Limb (tissue), 2 donors: ENCODE measurements around the gene DLD.
"Not testable (repeated sequence)": the region's sequence is repeated elsewhere in the genome, so short reads cannot be mapped to it uniquely, and the experiment has no call there.

Source experiments
- DNase-seq, 2 donors: peaks; one replicate each; pipeline ENCODE4 v3.0.0-alpha.2; 2016; ENCODE audit errors: extremely low spot score in 2 of 2

The DLD gene, protein sequence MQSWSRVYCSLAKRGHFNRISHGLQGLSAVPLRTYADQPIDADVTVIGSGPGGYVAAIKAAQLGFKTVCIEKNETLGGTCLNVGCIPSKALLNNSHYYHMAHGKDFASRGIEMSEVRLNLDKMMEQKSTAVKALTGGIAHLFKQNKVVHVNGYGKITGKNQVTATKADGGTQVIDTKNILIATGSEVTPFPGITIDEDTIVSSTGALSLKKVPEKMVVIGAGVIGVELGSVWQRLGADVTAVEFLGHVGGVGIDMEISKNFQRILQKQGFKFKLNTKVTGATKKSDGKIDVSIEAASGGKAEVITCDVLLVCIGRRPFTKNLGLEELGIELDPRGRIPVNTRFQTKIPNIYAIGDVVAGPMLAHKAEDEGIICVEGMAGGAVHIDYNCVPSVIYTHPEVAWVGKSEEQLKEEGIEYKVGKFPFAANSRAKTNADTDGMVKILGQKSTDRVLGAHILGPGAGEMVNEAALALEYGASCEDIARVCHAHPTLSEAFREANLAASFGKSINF

DNA sequence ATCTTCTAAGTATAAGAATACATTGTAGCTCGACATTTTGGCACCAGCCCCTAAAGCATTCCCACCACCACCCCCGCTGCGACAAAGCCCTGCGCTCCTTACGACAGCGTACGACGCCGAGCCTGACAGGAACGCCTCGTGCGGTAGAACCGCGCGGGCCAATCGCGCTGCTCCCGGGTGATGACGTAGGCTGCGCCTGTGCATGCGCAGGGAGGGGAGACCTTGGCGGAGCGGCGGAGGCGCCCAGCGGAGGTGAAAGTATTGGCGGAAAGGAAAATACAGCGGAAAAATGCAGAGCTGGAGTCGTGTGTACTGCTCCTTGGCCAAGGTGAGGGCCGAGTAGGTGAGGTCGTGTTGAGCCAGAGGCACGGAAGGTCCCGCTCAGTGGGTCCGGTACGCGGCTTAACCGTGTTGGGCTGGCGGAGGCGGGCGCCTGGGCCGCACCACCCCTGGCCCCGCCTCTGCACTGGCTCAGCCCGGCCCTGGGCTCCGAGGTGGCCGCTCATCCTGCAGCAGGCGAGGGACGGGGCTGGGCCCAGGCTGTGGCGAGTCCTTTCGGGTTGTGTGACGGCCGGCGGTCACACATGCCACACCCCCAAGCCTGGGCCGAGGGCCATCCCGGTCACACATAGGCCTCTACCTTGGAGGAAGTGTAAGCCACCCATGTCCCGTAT, at the start of gene DLD:
Gene DLD (plus strand): TSS at position 222 of the 674 bp plus-strand sequence. CDS start 68 bp downstream, at position 290.
- peak; percentile 94 to 95 for DNase-seq

DNA sequence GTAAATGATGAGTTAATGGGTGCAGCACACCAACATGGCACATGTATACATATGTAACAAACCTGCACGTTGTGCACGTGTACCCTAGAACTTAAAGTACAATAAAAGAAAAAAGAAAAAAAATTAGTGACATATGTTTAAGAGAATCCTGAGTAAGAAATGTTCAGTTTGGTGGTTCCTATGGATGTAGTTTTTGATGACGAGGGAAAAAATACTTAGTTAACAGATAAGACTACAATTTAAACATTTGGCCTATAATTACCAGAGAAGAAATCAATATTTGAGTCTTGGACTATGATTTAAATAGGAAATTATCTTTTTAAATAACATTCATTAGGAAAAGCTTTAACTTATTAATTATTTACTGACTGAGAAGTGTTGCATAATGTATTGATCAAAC, 48.8 kb upstream of the DLD start:
- no peak for DNase-seq

DNA sequence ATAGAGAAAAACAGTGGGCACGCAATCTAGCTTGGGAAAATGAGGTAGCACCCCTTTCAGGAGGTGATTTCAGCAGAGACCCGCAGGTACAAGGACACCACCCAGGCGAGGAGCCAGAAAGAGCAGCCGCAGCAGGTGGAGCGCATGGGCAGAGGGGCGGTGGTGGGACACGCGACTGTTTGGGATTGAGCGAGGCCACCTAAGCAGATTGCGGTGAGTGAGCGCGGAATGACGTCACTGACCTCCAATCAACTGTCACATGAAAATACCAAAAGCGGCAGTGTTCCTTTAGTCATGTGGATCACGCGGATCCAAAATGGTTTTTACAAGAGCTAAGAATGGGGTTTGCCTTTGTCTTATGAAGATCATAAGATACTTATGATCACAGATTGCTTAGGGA, 47.8 kb upstream of the DLD start:
- DNase-seq = no peak

DNA sequence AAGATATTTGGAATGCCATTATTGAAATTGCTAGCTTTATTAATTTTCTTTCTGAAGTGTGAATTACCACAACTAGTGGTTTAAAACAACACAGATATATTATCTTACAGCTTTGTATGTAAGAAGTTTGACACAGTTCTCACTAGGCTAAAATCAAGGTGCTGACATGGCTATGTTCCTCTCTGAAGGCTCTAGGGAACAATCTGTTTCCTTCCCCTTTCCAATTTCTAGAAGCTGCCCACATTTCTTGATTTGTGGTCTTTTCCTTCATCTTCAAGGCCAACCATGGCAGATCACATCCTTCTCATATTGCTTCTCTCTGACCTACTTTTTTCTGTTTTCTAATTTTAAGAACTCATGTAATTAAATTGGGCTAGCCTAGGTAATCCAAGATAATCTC, 44.7 kb upstream of the DLD start:
- no peak for DNase-seq

DNA sequence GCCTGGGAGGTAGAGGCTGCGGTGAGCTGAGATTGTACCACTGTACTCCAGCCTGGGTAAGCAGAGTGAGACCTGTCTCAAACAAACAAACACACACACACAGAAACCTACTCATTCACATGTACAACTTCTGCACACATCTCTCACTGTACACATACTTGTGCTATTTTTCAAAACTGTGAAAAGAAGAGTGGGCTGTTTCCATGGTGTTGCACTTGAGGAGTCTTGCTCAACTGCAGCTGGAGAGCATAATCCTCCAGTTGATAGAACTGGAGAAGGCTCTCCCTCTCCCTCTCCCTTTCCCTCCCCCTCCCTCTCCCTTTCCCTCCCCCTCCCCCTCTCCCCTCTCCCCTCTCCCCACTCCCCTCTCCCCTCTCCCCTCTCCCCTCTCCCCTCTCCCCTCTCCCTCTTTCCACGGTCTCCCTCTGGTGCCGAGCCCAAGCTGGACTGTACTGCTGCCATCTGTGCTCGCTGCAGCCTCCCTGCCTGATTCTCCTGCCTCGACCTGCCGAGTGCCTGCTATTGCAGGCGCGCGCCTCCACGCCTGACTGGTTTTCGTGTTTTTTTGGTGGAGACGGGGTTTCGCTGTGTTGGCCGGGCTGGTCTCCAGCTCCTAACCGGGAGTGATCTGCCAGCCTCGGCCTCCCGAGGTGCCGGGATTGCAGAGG, 43.7 kb upstream of the DLD start:
- DNase-seq = no peak

DNA sequence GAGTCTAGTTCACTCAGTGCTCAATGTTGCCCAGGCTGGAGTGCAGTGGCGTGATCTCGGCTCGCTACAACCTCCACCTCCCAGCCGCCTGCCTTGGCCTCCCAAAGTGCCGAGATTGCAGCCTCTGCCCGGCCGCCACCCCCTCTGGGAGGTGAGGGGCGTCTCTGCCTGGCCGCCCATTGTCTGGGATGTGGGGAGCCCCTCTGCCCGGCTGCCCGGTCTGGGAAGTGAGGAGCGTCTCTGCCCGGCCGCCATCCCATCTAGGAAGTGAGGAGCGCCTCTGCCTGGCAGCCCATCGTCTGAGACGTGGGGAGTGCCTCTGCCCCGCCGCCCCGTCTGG, 43.2 kb upstream of the DLD start:
- DNase-seq = not testable (repeated sequence)

DNA sequence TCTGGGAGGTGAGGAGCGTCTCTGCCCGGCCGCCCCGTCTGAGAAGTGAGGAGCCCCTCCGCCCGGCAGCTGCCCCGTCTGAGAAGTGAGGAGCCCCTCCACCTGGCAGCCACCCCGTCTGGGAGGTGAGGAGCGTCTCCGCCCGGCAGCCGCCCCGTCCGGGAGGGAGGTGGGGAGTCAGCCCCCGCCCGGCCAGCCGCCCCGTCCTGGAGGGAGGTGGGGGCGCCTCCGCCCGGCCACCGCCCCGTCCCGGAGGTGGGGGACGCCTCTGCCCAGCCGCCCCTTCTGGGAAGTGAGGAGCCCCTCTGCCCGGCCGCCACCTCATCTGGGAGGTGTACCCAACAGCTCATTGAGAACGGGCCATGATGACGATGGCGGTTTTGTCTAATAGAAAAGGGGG, 42.8 kb upstream of the DLD start:
- not testable (repeated sequence) for DNase-seq

DNA sequence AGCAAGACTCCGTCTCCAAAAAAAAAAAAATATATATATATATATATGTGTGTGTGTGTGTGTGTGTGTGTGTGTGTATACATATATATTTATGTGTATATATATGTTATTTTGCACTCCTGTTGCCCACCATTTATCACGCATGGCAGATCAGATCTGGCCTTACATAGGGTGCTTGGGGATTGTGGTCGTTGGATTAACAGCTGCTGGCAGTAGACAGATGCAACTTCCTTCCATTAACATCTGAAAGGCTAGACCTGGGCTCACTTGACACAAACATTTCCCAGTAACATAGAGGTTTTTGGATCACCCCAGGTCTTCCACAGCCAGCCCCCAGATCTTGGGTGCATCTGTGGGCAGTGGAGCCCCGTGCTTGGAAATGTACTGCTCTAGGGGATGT, 40.8 kb upstream of the DLD start:
- DNase-seq = no peak

DNA sequence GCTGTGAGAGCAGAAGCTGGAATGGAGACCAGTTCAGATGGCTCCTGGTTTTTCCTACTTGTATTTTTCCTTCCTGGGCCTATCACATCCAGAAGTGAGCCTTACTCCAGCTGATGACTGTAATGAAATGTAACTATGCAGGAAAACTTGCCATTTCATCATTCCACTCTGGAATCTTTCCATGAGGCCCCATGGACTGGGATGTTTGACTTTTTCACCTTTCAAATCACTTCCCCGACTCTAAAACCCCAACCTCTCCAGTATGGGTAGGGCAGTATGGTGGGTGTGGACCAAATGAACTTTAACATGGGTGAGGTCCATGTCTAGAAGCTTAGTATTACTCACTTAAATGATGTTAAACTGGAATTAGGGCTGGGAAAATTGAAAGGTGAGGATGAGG, 40.3 kb upstream of the DLD start:
- no peak for DNase-seq

DNA sequence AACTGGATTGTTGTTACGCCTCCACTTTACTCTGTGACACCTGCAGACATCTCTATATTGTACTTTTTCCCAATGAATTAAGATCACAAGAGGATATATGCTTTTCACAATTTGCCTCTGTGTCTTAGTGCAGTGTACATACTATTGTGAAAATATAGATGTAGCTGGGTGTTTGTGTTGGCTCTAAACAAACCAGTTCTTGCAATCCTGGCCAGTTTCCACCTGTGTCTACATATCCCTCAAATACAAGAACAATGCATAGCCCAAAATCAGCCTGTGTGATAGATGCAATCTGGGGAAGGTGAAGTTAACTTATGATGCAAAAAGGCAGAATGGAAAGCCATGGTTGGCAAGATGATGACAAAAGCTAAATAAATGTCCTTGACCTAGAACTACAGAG, 36.5 kb upstream of the DLD start:
- DNase-seq = no peak

DNA sequence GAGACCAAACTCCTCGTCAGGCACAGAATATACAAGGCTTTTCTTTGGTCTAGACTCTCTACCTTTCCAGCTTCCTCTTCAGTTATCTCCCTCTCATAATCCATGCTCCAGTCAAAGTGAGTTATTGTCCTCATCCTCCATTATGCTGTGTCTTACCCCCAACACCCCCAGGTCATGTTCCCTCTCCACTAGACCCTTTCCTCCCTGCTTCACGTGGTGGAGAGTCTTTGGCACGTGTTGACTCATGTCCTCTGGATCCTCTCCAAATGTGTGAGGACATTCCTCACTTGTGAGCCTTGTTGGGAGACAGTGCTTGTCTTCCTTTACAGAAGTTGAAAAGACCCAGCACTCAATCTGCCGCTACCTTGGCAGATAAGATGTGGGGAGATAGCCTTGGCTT, 36.0 kb upstream of the DLD start:
- no peak for DNase-seq

DNA sequence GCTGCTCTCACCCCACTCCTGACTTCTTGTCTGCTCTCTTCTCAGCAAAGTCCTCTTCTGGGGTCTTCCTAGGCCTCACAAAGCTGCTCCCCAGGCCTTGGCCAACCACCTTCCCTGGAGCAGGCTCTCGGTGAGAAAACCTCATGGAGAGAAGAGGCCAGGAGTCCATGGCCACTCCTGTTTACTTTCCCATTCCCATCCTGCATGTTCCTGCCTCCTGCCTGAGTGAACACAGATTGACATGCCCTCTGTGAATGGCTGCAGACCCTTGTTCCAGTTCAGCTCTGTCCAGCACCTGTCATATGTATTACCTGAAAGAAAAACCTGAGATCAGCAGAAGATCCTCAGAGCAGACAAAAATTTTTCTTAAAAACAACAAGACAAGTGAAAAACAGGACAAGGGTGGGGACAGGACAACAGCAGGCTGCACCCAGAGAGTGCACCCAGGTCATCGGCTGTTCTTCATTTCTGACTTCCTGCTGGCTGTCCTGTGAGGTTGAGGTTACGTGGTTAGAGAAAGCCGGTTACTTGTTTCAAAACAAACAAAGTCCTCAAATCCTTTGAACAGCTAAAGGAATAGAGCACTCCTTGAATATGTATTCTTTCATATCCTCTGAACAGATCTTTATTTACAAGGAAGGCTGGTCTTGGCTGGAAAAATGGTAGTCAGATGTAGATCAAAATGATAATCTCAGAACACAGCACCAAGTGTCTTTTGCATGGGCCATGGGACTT, 34.0 kb upstream of the DLD start:
- DNase-seq = no peak

DNA sequence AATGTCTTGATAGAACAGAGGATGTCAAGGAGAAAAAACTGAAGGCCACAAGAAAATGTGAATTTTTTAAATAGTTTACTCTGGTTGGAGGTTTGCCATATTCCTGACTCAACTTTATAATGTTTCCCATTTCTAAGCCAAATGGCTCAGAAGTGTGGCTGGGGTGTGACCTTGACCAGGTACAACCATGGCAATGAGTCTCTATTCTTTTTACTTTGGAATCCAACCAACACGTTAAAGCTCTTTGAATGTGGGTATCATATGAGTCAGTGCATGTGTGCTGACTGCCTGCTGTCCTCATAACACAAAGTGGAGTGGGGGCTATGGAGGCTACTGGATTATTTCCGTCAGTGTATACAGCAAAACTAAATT, 33.5 kb upstream of the DLD start:
- DNase-seq = no peak

DNA sequence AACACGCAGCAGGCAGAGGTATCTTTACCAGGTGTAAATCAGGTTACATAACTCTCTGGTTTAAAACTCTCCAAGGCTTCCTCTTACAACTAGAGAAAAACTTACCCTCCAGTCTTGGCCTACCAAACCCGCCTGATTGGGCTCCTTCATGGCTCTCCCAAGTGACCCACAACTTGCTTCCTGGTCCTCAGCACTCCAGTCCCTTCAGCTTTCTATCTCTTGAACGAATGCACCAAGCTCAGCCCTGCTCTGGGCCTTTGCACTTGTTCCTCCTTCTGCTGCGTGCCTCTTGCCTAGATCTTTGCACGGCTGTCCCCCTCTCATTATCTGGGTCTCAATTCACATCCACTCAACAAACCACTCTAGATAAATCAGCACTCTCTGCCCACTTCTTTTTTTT, 32.7 kb upstream of the DLD start:
- no peak for DNase-seq

DNA sequence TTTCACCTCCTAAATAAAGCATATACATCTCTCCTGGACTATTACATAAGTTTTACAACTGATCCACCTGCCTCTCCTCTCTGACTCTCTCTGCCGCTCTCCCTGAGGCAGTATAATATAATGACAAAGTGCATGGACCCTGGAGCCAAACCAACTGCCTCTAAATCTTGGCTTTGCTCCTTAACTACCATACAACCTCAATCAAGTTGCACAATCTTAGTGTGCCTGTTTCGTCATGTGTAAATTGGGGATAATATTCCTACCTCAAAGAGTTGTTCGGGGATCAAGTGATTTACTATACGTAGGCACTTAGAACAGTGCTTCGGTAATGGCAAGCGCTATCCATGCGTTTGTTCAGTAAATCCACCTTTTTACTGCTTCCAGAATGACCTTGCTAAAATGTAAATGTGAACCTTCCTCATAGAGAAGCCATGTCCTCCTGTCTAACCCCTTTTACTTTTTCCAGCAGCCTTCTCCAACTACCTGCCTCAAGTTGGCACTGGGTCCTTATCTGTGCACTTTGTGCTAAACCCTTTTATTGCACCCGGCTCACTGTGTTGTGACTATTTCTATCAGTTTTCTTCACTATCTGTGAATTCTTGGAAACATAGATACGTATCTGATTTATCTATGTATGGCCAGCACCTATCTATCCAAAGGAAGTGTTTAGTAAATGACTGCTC, 30.6 kb upstream of the DLD start:
- DNase-seq = no peak

DNA sequence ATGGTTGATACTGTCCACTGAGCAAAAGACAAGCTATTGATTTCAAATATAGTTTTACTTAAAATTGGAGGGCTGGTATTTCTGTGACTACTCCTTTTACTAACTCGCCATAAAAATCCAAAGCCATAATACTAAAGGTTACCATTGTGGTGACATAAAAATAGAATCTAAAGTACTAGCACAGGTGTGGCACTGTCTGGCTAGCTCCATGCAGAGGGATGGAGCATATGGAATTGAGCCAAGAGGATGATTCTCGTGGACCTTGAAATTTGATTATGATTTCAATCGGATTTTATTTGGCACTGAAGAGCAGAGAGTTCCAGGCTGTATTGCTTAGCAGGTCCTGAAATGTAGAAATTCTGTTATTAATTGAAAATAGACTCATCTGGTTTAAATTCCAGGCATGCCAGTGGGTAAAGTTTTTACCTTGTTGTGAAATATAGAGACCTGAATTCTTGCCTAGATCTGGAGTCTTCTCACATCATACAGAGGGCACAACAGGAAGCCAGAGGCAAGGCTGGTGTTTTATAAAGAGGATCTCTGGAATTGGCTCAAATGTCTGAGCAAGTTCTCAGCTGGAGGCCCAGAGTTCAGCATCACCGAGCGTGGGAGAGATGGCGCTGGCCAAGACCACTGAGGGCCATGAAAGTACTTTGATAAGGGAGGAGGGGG, 29.9 kb upstream of the DLD start:
- DNase-seq = no peak

DNA sequence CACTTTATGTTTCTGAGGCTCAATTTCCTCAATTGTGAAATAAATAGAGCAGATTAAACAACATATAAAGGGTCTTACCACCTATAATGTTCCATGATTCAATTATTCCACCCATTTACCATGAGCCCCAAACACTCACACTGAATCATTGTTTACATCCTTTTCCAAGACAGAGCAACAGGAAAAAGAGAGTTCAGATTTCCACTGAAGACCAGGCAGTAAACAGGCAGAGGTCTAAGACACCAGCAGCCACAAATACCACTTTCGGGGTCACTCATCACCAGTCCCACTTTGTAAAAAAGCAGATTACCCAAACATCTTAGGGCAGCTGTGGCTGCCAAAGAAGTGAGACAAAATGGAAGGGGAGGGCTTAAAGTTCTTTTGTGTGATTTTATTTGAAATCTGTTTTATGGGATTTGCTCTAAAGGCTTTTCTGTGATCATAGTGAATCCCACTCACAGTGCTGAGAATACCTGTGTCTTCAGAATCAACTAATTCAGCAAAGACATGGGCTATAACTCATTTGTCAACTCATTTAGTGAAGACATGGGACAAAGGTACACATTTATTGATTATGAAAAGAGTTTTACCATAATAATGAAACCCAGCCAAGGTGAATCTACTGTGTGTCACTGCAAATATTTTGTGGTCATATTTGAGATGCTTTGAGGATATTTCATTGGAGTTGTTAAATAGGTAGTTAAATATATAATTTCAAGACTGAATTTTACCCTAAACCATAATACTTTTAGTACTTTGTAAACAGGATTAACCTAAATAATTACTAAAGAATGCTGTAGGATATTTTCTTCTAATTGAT, 24.8 kb upstream of the DLD start:
- DNase-seq = no peak

DNA sequence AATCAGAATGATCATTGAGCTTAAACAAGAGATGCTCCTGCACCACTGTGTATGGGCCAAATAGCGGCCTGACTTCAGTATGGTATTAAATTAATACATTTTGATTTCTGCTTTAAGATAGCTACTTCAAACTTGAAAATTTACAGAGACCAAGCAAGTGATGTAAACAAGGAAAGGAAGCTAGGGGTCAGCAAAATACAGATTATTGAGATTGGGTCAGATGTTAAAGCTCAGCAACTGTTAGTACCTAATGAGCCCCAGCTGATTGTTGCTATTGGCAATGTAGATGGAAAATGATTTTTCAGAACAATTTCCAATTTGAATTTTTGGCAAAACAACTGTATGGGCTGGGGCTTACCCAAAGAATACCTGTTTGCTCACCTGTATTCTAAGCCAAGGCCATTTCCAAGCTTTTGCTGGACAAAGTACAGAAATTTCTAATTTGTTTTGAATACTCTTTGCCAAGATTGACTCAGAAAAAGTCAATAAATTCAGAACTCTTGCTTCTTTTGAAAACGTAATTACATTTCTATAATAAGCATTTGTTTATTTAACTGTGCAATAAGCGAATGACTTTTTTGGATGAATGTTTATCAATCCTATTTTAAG, 23.0 kb upstream of the DLD start:
- no peak for DNase-seq

DNA sequence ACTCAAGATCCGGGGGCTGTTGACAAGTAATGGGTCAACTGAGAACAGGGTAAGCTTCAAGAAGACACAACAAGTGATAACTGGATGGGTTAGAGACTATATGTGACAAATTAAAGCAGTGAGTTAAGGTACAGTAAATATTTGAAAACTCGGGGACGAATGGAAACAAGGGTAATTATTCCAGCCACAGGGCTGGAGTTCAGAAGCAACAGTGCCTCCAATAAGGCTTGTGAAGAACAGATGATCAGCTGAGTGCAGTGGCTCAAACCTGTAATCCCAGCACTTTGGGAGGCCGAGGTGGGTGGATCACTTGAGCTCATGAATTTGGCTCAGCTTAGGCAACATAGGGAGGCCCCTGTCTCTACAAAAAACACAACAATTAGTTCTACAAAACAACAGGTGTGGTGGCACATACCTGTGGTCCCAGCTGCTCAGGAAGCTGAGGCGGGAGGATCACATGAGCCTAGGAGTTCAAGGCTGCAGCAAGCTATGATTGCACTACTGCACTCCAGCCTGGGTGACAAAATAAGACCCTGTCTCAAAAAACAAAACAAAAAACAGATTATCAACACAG, 20.5 kb upstream of the DLD start:
- DNase-seq = no peak
